Measurements from ENCODE around the gene METTL26.

The METTL26 gene

DNA sequence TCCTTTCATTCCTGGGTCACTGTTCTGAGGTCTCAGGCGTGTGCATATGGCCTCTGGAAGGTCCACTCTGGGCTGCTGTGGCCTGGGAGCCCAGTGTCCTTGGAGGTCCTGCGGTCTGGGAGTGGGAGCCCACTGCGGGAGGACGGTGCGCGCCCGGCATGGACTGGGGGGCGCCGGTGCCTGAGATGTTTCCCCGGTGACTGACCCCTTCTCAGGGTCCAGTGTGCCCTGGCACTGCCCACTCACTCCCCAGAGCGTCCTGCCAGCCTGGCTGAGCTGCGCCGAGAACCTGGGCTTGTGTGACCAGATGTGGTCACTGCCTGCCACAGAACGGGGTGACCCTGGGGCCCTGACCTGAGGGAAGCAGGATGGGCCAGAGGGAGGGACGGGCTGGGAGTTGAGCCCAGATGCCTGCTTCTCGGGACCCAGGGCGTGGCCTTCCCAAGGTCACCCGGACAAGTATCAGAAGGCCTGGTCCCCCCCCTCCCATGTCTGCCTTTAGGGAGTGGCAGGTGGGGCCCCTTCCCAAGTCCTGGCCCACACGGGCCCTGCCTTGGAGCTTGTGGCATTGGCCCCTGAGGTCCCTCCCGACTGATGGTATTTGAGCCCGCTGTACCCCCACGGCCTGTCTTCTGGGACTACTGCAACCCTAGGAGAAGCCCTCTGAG, 38.2 kb upstream of the METTL26 start:
- H3K27ac ChIP-seq (ENCODE audit: low read length): no peak overlapping the region
- H3K9ac ChIP-seq (ENCODE audit: low read length in 2 of 2): no peak overlapping the region
- H3K9me3 ChIP-seq (ENCODE audit: control insufficient read depth in 2 of 2, low read length in 2 of 2): no peaks in the 10 kb centered on the region
- H3K4me3 ChIP-seq (ENCODE audit: low read length in 2 of 2): no peak overlapping the region
- H3K4me1 ChIP-seq (ENCODE audit: control insufficient read depth, insufficient read depth, low read length): peaks cover 22% of the 10 kb centered on the region
- H3K36me3 ChIP-seq (ENCODE audit: control insufficient read depth in 2 of 2, insufficient read depth in 2 of 2, low read length in 2 of 2): peaks cover 13 to 20% of the 10 kb centered on the region in 2 donors
- peaks cover 0 to 4% of the 10 kb centered on the region in 2 donors for H3K27me3 ChIP-seq (ENCODE audit: control insufficient read depth in 1 of 2, insufficient read depth in 2 of 2, low read length in 2 of 2)

DNA sequence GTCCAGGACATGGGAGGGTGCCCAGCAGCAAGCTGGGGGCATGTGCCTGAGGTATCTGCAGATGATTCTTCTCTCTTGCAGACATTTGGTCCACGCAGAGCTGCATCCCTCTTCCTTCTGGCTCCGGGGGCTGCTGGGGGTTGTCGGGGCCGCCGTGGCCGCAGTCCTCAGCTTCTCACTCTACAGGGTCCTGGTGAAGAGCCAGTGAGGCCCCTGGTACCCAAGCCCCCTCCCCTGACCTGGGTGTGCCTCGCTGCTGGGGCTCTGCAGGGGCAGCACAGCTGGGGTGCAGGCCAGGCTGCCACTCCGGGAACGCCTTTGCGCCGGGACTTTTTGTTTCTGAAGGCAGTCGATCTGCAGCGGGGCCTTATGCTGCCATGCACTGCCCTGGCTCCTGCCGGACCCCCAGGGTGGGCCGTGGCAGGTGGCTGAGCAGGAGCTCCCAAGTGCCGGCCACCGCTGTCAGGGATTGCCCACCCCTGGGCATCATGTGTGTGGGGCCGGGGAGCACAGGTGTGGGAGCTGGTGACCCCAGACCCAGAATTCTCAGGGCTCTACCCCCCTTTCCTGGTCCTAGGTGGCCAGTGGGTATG, 37.4 kb upstream of the METTL26 start:
- H3K4me3 ChIP-seq (ENCODE audit: low read length in 2 of 2): no peak overlapping the region
- H3K27ac ChIP-seq (ENCODE audit: low read length): no peak overlapping the region
- no peaks in the 10 kb centered on the region for H3K9me3 ChIP-seq (ENCODE audit: control insufficient read depth in 2 of 2, low read length in 2 of 2)
- H3K4me1 ChIP-seq (ENCODE audit: control insufficient read depth, insufficient read depth, low read length): peaks cover 27% of the 10 kb centered on the region
- H3K9ac ChIP-seq (ENCODE audit: low read length in 2 of 2): no peak overlapping the region
- peaks cover 0 to 4% of the 10 kb centered on the region in 2 donors for H3K27me3 ChIP-seq (ENCODE audit: control insufficient read depth in 1 of 2, insufficient read depth in 2 of 2, low read length in 2 of 2)
- peaks cover 13 to 20% of the 10 kb centered on the region in 2 donors for H3K36me3 ChIP-seq (ENCODE audit: control insufficient read depth in 2 of 2, insufficient read depth in 2 of 2, low read length in 2 of 2)

GRCh38 chr16:672851-673250, 36.7 kb upstream of the METTL26 start:
- Histone ChIP-seq H3K27ac (ENCODE audit: low read length) (no peak overlapping the region), H3K4me3 (ENCODE audit: low read length in 2 of 2) (no peak overlapping the region), H3K9me3 (ENCODE audit: control insufficient read depth in 2 of 2, low read length in 2 of 2) (no peaks in the 10 kb centered on the region), H3K4me1 (ENCODE audit: control insufficient read depth, insufficient read depth, low read length) (peaks cover 27% of the 10 kb centered on the region), H3K27me3 (ENCODE audit: control insufficient read depth in 1 of 2, insufficient read depth in 2 of 2, low read length in 2 of 2) (peaks cover 0 to 4% of the 10 kb centered on the region in 2 donors), H3K36me3 (ENCODE audit: control insufficient read depth in 2 of 2, insufficient read depth in 2 of 2, low read length in 2 of 2) (peaks cover 13 to 20% of the 10 kb centered on the region in 2 donors), H3K9ac (ENCODE audit: low read length in 2 of 2) (no peak overlapping the region)

DNA sequence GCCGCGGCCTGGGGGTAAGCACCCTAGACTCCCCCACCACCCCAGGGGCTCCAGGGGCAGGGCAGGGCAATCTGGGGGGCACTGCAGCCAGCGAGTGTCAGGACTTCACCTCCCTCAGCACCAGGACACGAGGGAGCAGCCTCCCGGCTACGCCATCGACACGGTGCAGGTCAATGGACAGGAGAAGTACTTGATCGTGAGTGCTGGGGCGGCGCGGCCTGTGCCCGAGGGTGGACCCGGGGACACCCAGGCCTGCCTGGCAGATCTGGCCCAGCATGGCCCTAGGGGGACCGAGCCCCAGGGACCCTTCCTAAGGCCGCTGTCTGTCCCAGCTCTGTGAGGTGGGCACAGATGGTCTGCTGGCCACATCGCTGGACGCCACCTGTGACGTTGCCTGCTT, 36.3 kb upstream of the METTL26 start:
- peaks cover 0 to 4% of the 10 kb centered on the region in 2 donors for H3K27me3 ChIP-seq (ENCODE audit: control insufficient read depth in 1 of 2, insufficient read depth in 2 of 2, low read length in 2 of 2)
- H3K36me3 ChIP-seq (ENCODE audit: control insufficient read depth in 2 of 2, insufficient read depth in 2 of 2, low read length in 2 of 2): peaks cover 13 to 20% of the 10 kb centered on the region in 2 donors

DNA sequence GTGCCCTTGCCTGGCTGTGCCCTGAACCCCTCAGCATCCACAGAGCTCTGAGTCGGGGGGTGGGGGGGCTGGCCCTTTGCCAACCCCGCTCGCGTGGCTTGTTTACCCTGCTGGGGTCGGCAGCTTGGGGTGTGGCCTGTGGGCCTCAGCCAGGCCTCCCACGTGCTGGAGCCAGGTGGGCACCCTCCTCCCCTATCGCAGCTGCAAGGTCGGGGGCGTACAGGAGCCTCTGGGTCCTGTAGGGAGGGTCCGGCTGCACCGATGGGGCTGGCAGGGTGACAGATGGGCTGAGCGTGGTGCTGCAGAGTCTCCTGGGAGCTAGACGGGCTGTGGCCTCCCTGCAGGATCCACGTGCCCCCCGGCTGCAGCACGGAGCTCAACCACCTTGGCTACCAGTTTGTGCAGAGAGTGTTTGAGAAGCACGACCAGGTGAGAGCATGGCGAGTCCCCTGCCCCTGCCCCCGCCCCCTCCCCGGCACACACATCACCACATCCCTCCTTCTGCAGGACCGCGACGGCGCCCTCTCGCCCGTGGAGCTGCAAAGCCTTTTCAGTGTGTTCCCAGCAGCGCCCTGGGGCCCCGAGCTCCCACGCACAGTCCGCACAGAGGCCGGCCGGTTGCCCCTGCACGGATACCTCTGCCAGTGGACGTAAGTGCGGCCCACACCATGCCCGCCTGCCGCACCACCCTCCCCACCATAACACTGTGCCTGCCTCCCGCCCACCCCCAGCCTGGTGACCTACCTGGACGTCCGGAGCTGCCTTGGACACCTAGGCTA, 35.4 kb upstream of the METTL26 start:
- peaks cover 37% of the 10 kb centered on the region for H3K4me1 ChIP-seq (ENCODE audit: control insufficient read depth, insufficient read depth, low read length)
- H3K9ac ChIP-seq (ENCODE audit: low read length in 2 of 2): no peak overlapping the region
- no peak overlapping the region for H3K27ac ChIP-seq (ENCODE audit: low read length)
- H3K36me3 ChIP-seq (ENCODE audit: control insufficient read depth in 2 of 2, insufficient read depth in 2 of 2, low read length in 2 of 2): peaks cover 13 to 20% of the 10 kb centered on the region in 2 donors
- H3K4me3 ChIP-seq (ENCODE audit: low read length in 2 of 2): no peak overlapping the region
- H3K9me3 ChIP-seq (ENCODE audit: control insufficient read depth in 2 of 2, low read length in 2 of 2): no peaks in the 10 kb centered on the region
- peaks cover 0 to 4% of the 10 kb centered on the region in 2 donors for H3K27me3 ChIP-seq (ENCODE audit: control insufficient read depth in 1 of 2, insufficient read depth in 2 of 2, low read length in 2 of 2)

More for the DNA sequence above, 36.3 kb upstream of the METTL26 start:
- Histone ChIP-seq H3K4me1 (ENCODE audit: control insufficient read depth, insufficient read depth, low read length) (peaks cover 32% of the 10 kb centered on the region), H3K27ac (ENCODE audit: low read length) (no peak overlapping the region), H3K9me3 (ENCODE audit: control insufficient read depth in 2 of 2, low read length in 2 of 2) (no peaks in the 10 kb centered on the region), H3K9ac (ENCODE audit: low read length in 2 of 2) (no peak overlapping the region), H3K4me3 (ENCODE audit: low read length in 2 of 2) (no peak overlapping the region)

GRCh38 chr16:670485-671352, 34.6 kb upstream of the METTL26 start:
- no peaks in the 10 kb centered on the region for H3K9me3 ChIP-seq (ENCODE audit: control insufficient read depth in 2 of 2, low read length in 2 of 2)
- H3K27me3 ChIP-seq (ENCODE audit: control insufficient read depth in 1 of 2, insufficient read depth in 2 of 2, low read length in 2 of 2): peaks cover 0 to 4% of the 10 kb centered on the region in 2 donors
- H3K27ac ChIP-seq (ENCODE audit: low read length): no peak overlapping the region

DNA sequence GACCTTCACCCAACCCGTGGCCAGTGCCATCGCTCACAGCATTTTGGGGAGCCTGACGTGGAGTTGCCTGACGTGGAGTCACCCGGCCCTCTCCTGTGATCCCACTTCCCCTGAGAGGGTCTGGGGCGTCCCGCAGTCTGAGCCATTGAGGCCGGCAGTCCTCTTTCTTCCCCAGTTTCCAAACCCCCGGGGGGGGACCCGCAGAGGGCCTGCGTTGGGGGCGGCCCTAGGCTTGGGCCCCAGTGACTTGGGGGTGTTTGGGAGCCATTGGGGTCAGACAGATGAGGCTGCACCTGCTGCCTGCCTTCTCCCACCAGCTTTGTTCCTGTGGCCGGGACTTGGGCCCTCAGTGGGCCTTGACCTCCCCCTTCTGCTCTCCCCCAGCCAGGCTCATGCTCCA, 33.6 kb upstream of the METTL26 start:
- Histone ChIP-seq H3K36me3 (ENCODE audit: control insufficient read depth in 2 of 2, insufficient read depth in 2 of 2, low read length in 2 of 2) (peaks cover 13 to 20% of the 10 kb centered on the region in 2 donors), H3K27ac (ENCODE audit: low read length) (no peak overlapping the region), H3K9ac (ENCODE audit: low read length in 2 of 2) (no peak overlapping the region), H3K27me3 (ENCODE audit: control insufficient read depth in 1 of 2, insufficient read depth in 2 of 2, low read length in 2 of 2) (no peaks in the 10 kb centered on the region), H3K4me1 (ENCODE audit: control insufficient read depth, insufficient read depth, low read length) (peaks cover 20% of the 10 kb centered on the region), H3K9me3 (ENCODE audit: control insufficient read depth in 2 of 2, low read length in 2 of 2) (no peaks in the 10 kb centered on the region), H3K4me3 (ENCODE audit: low read length in 2 of 2) (peak overlapping the region in 1 of 2 donors; percentile 82)

More at GRCh38 chr16:670485-671352, 34.6 kb upstream of the METTL26 start:
- H3K36me3 ChIP-seq (ENCODE audit: control insufficient read depth in 2 of 2, insufficient read depth in 2 of 2, low read length in 2 of 2): peaks cover 13 to 20% of the 10 kb centered on the region in 2 donors
- H3K4me3 ChIP-seq (ENCODE audit: low read length in 2 of 2): no peak overlapping the region
- peaks cover 30% of the 10 kb centered on the region for H3K4me1 ChIP-seq (ENCODE audit: control insufficient read depth, insufficient read depth, low read length)
- no peak overlapping the region for H3K9ac ChIP-seq (ENCODE audit: low read length in 2 of 2)

- Histone ChIP-seq H3K9me3 (ENCODE audit: control insufficient read depth in 2 of 2, low read length in 2 of 2) (no peaks in the 10 kb centered on the region), H3K36me3 (ENCODE audit: control insufficient read depth in 2 of 2, insufficient read depth in 2 of 2, low read length in 2 of 2) (peaks cover 13 to 20% of the 10 kb centered on the region in 2 donors), H3K27me3 (ENCODE audit: control insufficient read depth in 1 of 2, insufficient read depth in 2 of 2, low read length in 2 of 2) (no peaks in the 10 kb centered on the region), H3K27ac (ENCODE audit: low read length) (peak overlapping the region; percentile 66), H3K4me1 (ENCODE audit: control insufficient read depth, insufficient read depth, low read length) (peaks cover 20% of the 10 kb centered on the region), H3K9ac (ENCODE audit: low read length in 2 of 2) (peak overlapping the region; percentile 75 to 93), H3K4me3 (ENCODE audit: low read length in 2 of 2) (peak overlapping the region; percentile 58 to 82)
These were observed 32.5 kb upstream of the METTL26 start for GRCh38 chr16:668519-669171.

GRCh38 chr16:667780-668518, 31.8 kb upstream of the METTL26 start, which contains the start of gene RHOT2:
TSS of gene RHOT2 (plus strand) at chr16:668132. CDS start at chr16:668200, 68 bp downstream.
- Histone ChIP-seq H3K36me3 (ENCODE audit: control insufficient read depth in 2 of 2, insufficient read depth in 2 of 2, low read length in 2 of 2) (peaks cover 12 to 20% of the 10 kb centered on the region in 2 donors), H3K27ac (ENCODE audit: low read length) (peak within 1 kb of the TSS; percentile 66), H3K9ac (ENCODE audit: low read length in 2 of 2) (peak within 1 kb of the TSS; percentile 75 to 93), H3K27me3 (ENCODE audit: control insufficient read depth in 1 of 2, insufficient read depth in 2 of 2, low read length in 2 of 2) (no peaks in the 10 kb centered on the region), H3K9me3 (ENCODE audit: control insufficient read depth in 2 of 2, low read length in 2 of 2) (no peaks in the 10 kb centered on the region), H3K4me1 (ENCODE audit: control insufficient read depth, insufficient read depth, low read length) (peaks cover 20% of the 10 kb centered on the region), H3K4me3 (ENCODE audit: low read length in 2 of 2) (peak within 1 kb of the TSS; percentile 58 to 82)

Data from stomach smooth muscle (tissue), 2 donors.